ENCODE data around the gene IPO11. TPM values are rescaled to one million over a fixed set of nuclear protein-coding genes. Genes with fewer than 3 reads are reported as not detected.

The IPO11 gene
- total RNA-seq, 1 donor from 2014 or later: 66.9 TPM

GRCh38 chr5:62536783-62537182 is 124.2 kb downstream of the IPO11 start:
- Histone ChIP-seq H3K4me3 (no peak overlapping the region), H3K27me3 (no peaks in the 10 kb centered on the region), H2AFZ (replicated peaks) (no peak overlapping the region), H3K9ac (no peak overlapping the region), H3F3A (ENCODE audit: low read depth) (no peaks in the 10 kb centered on the region), H3K36me3 (no peaks in the 10 kb centered on the region), H3K79me2 (ENCODE audit: low read depth) (no peaks in the 10 kb centered on the region), H4K20me1 (ENCODE audit: low read depth) (no peaks in the 10 kb centered on the region), H3K27ac (no peak overlapping the region), H3K4me1 (no peaks in the 10 kb centered on the region), H3K9me3 (ENCODE audit: low read depth) (no peaks in the 10 kb centered on the region), H3K4me2 (no peak overlapping the region)
- H3K9me3 Mint-ChIP-seq: no peaks in the 10 kb centered on the region
- TF ChIP-seq EZH2 (IDR thresholded peaks at IDR 0.05) (no peak), EZH2phosphoT487 (IDR thresholded peaks at IDR 0.05) (no peak)
- TF ChIP-seq, protein P1, sequence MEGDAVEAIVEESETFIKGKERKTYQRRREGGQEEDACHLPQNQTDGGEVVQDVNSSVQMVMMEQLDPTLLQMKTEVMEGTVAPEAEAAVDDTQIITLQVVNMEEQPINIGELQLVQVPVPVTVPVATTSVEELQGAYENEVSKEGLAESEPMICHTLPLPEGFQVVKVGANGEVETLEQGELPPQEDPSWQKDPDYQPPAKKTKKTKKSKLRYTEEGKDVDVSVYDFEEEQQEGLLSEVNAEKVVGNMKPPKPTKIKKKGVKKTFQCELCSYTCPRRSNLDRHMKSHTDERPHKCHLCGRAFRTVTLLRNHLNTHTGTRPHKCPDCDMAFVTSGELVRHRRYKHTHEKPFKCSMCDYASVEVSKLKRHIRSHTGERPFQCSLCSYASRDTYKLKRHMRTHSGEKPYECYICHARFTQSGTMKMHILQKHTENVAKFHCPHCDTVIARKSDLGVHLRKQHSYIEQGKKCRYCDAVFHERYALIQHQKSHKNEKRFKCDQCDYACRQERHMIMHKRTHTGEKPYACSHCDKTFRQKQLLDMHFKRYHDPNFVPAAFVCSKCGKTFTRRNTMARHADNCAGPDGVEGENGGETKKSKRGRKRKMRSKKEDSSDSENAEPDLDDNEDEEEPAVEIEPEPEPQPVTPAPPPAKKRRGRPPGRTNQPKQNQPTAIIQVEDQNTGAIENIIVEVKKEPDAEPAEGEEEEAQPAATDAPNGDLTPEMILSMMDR (IDR thresholded peaks at IDR 0.05): no peak
- H3K27ac Mint-ChIP-seq: no peak overlapping the region
- no peak overlapping the region for H3K4me3 Mint-ChIP-seq
- H3K27me3 Mint-ChIP-seq (ENCODE audit: insufficient read depth, low read depth): peaks cover 2% of the 10 kb centered on the region
- DNase-seq (ENCODE audit: low spot score): no peak
- H3K36me3 Mint-ChIP-seq: peaks cover 14% of the 10 kb centered on the region
- no peaks in the 10 kb centered on the region for H3K4me1 Mint-ChIP-seq

GRCh38 chr5:62538017-62538942 is 125.7 kb downstream of the IPO11 start:
- no peaks in the 10 kb centered on the region for H3K4me1 ChIP-seq
- no peak for DNase-seq (ENCODE audit: low spot score)
- no peak overlapping the region for H3K4me2 ChIP-seq
- H3K9ac ChIP-seq: no peak overlapping the region
- H3K27ac Mint-ChIP-seq: no peak overlapping the region
- H3F3A ChIP-seq (ENCODE audit: low read depth): no peaks in the 10 kb centered on the region
- H3K27ac ChIP-seq: no peak overlapping the region
- no peaks in the 10 kb centered on the region for H3K36me3 ChIP-seq
- TF ChIP-seq, protein P1 (IDR thresholded peaks at IDR 0.05): no peak
- TF ChIP-seq EZH2phosphoT487 (IDR thresholded peaks at IDR 0.05): no peak
- TF ChIP-seq EZH2 (IDR thresholded peaks at IDR 0.05): no peak
- H4K20me1 ChIP-seq (ENCODE audit: low read depth): no peaks in the 10 kb centered on the region
- H3K36me3 Mint-ChIP-seq: peaks cover 13% of the 10 kb centered on the region
- no peaks in the 10 kb centered on the region for H3K79me2 ChIP-seq (ENCODE audit: low read depth)
- H3K4me3 Mint-ChIP-seq: no peak overlapping the region
- H2AFZ ChIP-seq (replicated peaks): no peak overlapping the region
- H3K9me3 Mint-ChIP-seq: no peaks in the 10 kb centered on the region
- H3K9me3 ChIP-seq (ENCODE audit: low read depth): no peaks in the 10 kb centered on the region
- no peak overlapping the region for H3K4me3 ChIP-seq
- peaks cover 2% of the 10 kb centered on the region for H3K27me3 Mint-ChIP-seq (ENCODE audit: insufficient read depth, low read depth)
- H3K27me3 ChIP-seq: no peaks in the 10 kb centered on the region
- H3K4me1 Mint-ChIP-seq: no peaks in the 10 kb centered on the region

GRCh38 chr5:62542720-62543119 is 130.2 kb downstream of the IPO11 start:
- H3F3A ChIP-seq (ENCODE audit: low read depth): no peaks in the 10 kb centered on the region
- H3K4me1 Mint-ChIP-seq: no peaks in the 10 kb centered on the region
- peaks cover 33% of the 10 kb centered on the region for H3K36me3 Mint-ChIP-seq
- peaks cover 2% of the 10 kb centered on the region for H3K27me3 Mint-ChIP-seq (ENCODE audit: insufficient read depth, low read depth)
- H4K20me1 ChIP-seq (ENCODE audit: low read depth): no peaks in the 10 kb centered on the region
- H3K27me3 ChIP-seq: no peaks in the 10 kb centered on the region
- TF ChIP-seq EZH2phosphoT487 (IDR thresholded peaks at IDR 0.05) (no peak), EZH2 (IDR thresholded peaks at IDR 0.05) (no peak)
- TF ChIP-seq, protein P1 (IDR thresholded peaks at IDR 0.05): no peak
- H3K9me3 ChIP-seq (ENCODE audit: low read depth): no peaks in the 10 kb centered on the region
- H3K27ac Mint-ChIP-seq: no peak overlapping the region
- no peak overlapping the region for H3K4me3 Mint-ChIP-seq
- no peak overlapping the region for H2AFZ ChIP-seq (replicated peaks)
- H3K4me2 ChIP-seq: no peak overlapping the region
- H3K4me1 ChIP-seq: no peaks in the 10 kb centered on the region
- no peak overlapping the region for H3K27ac ChIP-seq
- H3K9ac ChIP-seq: no peak overlapping the region
- H3K79me2 ChIP-seq (ENCODE audit: low read depth): no peaks in the 10 kb centered on the region
- peaks cover 5% of the 10 kb centered on the region for H3K9me3 Mint-ChIP-seq
- no peaks in the 10 kb centered on the region for H3K36me3 ChIP-seq
- no peak for DNase-seq (ENCODE audit: low spot score)
- no peak overlapping the region for H3K4me3 ChIP-seq
